Chondrocyte (in vitro differentiated cells): ENCODE data around the gene FAF2. TPM values are rescaled to one million over a fixed set of nuclear protein-coding genes. Genes with fewer than 3 reads are reported as not detected.

Experiments
- DNase-seq: peaks from one replicate; pipeline ENCODE4 v3.0.0; 2021; ENCODE audit warnings: mixed read lengths, low spot score
- H3K27ac Mint-ChIP-seq: one replicate; pipeline ENCODE4 v1.8.0; 2021; ENCODE audit warnings: mild to moderate bottlenecking, moderate library complexity, mixed read lengths; ENCODE audit not compliant: unreplicated experiment
- H3K27me3 Mint-ChIP-seq: 2 replicates; pipeline ENCODE4 v1.8.0; 2021; ENCODE audit warnings: low read depth, mixed read lengths
- H3K36me3 Mint-ChIP-seq: 2 replicates; pipeline ENCODE4 v1.8.0; 2021; ENCODE audit warnings: low read depth, mixed read lengths
- H3K4me1 Mint-ChIP-seq: 2 replicates; pipeline ENCODE4 v1.8.0; 2021; ENCODE audit warnings: low read depth, mild to moderate bottlenecking, mixed read lengths
- H3K4me3 Mint-ChIP-seq: one replicate; pipeline ENCODE4 v1.8.0; 2021; ENCODE audit warnings: mild to moderate bottlenecking, moderate library complexity, mixed read lengths; ENCODE audit not compliant: unreplicated experiment
- H3K9me3 Mint-ChIP-seq: 2 replicates; pipeline ENCODE4 v1.8.0; 2021; ENCODE audit warnings: low read depth, mixed read lengths
- total RNA-seq: library from RNA; stranded (reverse); gene quantifications from 3 replicates; pipeline ENCODE4 v1.2.1, GENCODE V29; 2021
- TF ChIP-seq, protein P1 (sequence below): fragments of 200-600 bp; sonication (generic); IDR thresholded peaks from 2 replicates; pipeline ENCODE4 v1.5.0; 2021; ENCODE audit warnings: antibody characterized with exemption, mild to moderate bottlenecking, moderate library complexity

FAF2 gene
- total RNA-seq, 1 donor from 2014 or later: 40.0 TPM

DNA sequence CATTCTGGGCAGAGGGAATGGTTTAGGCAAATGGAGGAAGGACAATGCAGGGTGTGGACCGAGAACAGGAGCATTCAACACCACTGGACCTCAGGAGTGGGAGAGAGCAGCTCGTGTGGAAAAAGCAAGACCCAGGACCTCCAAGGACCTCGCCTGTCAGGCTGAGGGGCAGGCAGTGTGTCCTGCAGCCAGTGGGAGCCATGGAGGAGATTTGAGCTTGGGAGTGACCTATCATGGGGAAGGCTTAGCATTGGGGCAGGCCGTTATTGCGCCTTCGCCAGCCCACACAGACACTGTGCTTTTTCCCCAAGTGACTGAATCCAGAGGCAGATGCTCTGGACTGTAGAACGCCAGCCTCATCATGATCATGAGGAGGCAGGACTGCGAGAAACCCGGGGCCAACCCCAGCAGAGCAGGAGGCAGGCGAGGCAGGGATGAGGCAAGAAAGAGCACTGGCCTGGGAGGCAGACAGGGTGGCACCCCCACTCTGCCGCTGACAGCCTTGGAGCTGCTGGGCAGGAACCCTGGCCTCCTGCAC, 104.2 kb downstream of the FAF2 start:
- H3K9me3 Mint-ChIP-seq: no peaks in the 10 kb centered on the region
- H3K4me3 Mint-ChIP-seq: no peak overlapping the region
- DNase-seq: no peak
- H3K4me1 Mint-ChIP-seq: peaks cover 6% of the 10 kb centered on the region
- no peaks in the 10 kb centered on the region for H3K36me3 Mint-ChIP-seq
- peaks cover 8% of the 10 kb centered on the region for H3K27me3 Mint-ChIP-seq
- H3K27ac Mint-ChIP-seq: no peak overlapping the region
- TF ChIP-seq, protein P1, sequence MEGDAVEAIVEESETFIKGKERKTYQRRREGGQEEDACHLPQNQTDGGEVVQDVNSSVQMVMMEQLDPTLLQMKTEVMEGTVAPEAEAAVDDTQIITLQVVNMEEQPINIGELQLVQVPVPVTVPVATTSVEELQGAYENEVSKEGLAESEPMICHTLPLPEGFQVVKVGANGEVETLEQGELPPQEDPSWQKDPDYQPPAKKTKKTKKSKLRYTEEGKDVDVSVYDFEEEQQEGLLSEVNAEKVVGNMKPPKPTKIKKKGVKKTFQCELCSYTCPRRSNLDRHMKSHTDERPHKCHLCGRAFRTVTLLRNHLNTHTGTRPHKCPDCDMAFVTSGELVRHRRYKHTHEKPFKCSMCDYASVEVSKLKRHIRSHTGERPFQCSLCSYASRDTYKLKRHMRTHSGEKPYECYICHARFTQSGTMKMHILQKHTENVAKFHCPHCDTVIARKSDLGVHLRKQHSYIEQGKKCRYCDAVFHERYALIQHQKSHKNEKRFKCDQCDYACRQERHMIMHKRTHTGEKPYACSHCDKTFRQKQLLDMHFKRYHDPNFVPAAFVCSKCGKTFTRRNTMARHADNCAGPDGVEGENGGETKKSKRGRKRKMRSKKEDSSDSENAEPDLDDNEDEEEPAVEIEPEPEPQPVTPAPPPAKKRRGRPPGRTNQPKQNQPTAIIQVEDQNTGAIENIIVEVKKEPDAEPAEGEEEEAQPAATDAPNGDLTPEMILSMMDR: no peak

DNA sequence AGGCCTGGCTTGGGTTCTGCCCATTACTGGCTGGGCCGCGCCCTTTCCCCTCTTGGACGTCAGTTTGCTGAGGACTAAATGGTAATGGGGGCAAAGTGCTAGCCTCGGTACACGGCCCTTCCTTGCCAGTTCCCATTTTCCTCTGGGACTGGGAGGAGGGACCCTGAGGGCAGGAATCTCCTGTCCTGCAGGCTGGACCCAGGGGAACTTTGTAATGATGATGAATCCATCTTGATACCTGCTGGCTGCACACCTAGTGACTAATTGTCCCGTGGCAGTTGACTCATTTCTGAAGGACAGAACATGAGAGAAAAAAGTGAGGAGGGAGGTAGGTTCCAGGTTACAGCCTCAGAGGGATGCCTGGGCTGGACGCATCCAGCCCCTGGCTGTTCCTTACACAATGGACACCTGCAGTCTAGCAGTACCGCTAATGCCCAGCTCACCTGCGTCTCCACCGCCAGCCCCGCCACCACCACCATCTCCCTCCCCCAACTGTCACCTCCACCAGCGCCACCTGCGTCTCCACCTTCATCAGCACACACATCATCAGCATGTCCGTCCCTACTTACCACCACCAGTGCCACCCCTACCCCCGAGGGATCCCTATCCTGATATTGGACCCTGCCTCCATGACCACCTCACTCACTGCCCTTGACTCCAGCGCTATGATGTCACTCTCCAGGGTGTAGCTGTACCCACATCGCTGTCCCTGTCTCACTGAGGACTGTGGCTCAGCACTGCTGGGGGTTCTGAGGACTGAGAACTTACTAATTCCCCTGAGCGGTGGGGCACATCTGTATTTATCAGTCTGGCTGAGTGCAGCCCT, 105.3 kb downstream of the FAF2 start:
- H3K27me3 Mint-ChIP-seq: peaks cover 8% of the 10 kb centered on the region
- TF ChIP-seq, protein P1: no peak
- DNase-seq: peak; percentile 74
- no peaks in the 10 kb centered on the region for H3K36me3 Mint-ChIP-seq
- H3K4me3 Mint-ChIP-seq: no peak overlapping the region
- no peaks in the 10 kb centered on the region for H3K9me3 Mint-ChIP-seq
- peaks cover 6% of the 10 kb centered on the region for H3K4me1 Mint-ChIP-seq
- no peak overlapping the region for H3K27ac Mint-ChIP-seq

DNA sequence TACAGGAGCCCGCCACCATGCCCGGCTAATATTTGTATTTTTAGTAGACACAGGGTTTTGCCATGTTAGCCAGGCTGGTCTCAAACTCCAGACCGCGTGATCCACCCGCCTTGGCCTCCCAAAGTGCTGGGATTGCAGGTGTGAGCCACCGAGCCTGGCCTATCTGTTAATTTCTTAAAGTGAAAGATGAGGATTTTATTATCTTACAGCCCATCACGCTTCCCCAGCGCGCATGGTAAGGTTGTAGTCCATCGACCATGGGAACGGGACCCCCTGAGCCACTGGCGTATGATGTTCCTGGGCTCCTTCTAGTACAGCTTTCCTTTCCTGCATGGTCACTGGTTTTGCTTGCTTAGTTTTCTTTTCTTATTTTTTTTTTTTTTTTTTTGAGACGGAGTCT, 109.7 kb downstream of the FAF2 start:
- Mint-ChIP-seq H3K27ac (no peak overlapping the region), H3K36me3 (no peaks in the 10 kb centered on the region), H3K4me3 (no peak overlapping the region), H3K9me3 (peaks cover 8% of the 10 kb centered on the region), H3K4me1 (peaks cover 6% of the 10 kb centered on the region), H3K27me3 (peaks cover 16% of the 10 kb centered on the region)
- TF ChIP-seq, protein P1: no peak
- no peak for DNase-seq

Other genes with a start within 250 kb of the FAF2 start
- gene SIMC1, start 210.0 kb upstream of the FAF2 start, total RNA-seq: 17.4 to 20.3 TPM (median 19.1 TPM) in 3 replicates
- gene KIAA1191, start 86.6 kb upstream of the FAF2 start, total RNA-seq: 89.5 to 103 TPM (median 91.5 TPM) in 3 replicates
- 24.5 to 37.8 TPM (median 33.7 TPM) in 3 replicates for gene ARL10, start 82.9 kb upstream of the FAF2 start, total RNA-seq
- 16.8 to 22.8 TPM (median 19.9 TPM) in 3 replicates for gene NOP16, start 59.8 kb upstream of the FAF2 start, total RNA-seq
- gene HIGD2A, start 59.6 kb upstream of the FAF2 start, total RNA-seq: 70.3 to 83.5 TPM (median 74.6 TPM) in 3 replicates
- 63.8 to 85.6 TPM (median 65.3 TPM) in 3 replicates for gene CLTB, start 31.8 kb upstream of the FAF2 start, total RNA-seq
- 21.9 to 24.7 TPM (median 24.3 TPM) in 3 replicates for gene RNF44, start 89.0 kb downstream of the FAF2 start, total RNA-seq
- gene CDHR2, start 101.0 kb downstream of the FAF2 start, total RNA-seq: 0.40 to 1.5 TPM (median 0.46 TPM) in 3 replicates
- gene GPRIN1, start 161.8 kb downstream of the FAF2 start, total RNA-seq: 1.7 to 2.9 TPM (median 2.1 TPM) in 3 replicates
- 0.45 to 0.95 TPM in 2 of 3 replicates, not detected in the other for gene SNCB, start 182.1 kb downstream of the FAF2 start, total RNA-seq
- gene EIF4E1B, start 182.3 kb downstream of the FAF2 start, total RNA-seq: not detected in 3 replicates
- gene TSPAN17, start 199.1 kb downstream of the FAF2 start, total RNA-seq: 40.8 to 49.8 TPM (median 48.0 TPM) in 3 replicates